ENCODE results near the gene DISC1.
"Not testable (repeated sequence)": the region's sequence is repeated elsewhere in the genome, so short reads cannot be mapped to it uniquely, and the experiment has no call there.

Gene DISC1

DNA sequence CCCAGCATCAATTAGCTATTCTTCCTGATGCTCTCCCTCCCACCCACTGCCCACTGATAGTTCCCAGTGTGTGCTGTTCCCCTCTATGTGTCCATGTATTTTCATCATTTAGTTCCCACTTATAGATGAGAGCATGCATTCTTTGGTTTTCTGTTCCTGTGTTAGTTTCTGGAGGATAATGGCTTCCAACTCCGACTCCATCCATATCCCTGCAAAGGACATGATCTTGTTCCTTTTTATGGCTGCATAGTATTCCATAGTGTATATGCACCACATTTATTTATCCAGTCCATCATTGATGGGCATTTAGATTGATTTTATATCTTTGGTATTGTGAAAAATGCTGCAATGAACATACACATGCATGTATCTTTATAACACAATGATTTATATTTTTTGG, 30.2 kb downstream of the DISC1 start:
- no peak overlapping the region for H3K27ac Mint-ChIP-seq
- intact Hi-C loops (cut with micrococcal nuclease), result no loop called here
- no peak overlapping the region for H3K4me3 Mint-ChIP-seq
- H3K4me1 Mint-ChIP-seq (ENCODE audit: low read depth), result peaks cover 53% of the 10 kb centered on the region
- H3K9me3 Mint-ChIP-seq, result peaks cover 5% of the 10 kb centered on the region
- no peaks in the 10 kb centered on the region for H3K36me3 Mint-ChIP-seq (ENCODE audit: low read depth)
- no peaks in the 10 kb centered on the region for H3K27me3 Mint-ChIP-seq

DNA sequence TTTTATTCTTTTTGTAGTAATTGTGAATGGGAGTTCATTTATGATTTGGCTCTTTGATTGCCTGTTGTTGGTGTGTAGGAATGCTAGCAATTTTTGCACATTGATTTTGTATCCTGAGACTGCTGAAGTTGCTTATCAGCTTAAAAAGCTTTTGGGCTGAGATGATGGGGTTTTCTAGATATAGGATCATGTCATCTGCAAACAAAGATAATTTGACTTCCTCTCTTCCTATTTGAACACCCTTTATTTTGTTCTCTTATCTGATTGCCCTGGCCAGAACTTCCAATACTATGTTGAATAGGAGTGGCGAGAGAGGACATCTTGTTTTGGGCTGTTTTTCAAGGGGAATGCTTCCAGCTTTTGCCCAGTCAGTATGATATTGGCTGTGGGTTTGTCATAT, 31.6 kb downstream of the DISC1 start:
- H3K9me3 Mint-ChIP-seq; H3K27me3 Mint-ChIP-seq; H3K36me3 Mint-ChIP-seq (ENCODE audit: low read depth); H3K27ac Mint-ChIP-seq; H3K4me3 Mint-ChIP-seq; intact Hi-C loops (cut with micrococcal nuclease): not testable (repeated sequence)
- H3K4me1 Mint-ChIP-seq (ENCODE audit: low read depth), result peaks cover 58% of the 10 kb centered on the region

DNA sequence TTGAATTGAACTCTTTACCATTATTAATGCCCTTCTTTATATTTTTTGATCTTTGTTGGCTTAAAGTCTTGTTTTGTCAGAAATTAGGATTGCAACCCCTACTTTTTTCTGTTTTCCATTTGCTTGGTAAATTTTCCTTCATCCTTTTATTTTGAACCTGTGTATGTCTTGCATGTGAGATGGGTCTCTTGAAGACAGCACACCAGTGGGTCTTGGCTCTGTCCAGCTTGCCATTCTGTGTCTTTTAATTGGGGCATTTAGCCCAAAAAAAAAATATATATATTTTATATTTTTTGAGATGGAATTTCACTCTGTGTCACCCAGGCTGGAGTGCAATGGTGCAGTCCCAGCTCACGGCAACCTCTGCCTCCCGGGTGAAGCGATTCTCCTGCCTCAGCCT, 33.6 kb downstream of the DISC1 start:
- Mint-ChIP-seq H3K27ac (no peak overlapping the region), H3K4me1 (ENCODE audit: low read depth) (peaks cover 58% of the 10 kb centered on the region), H3K4me3 (no peak overlapping the region), H3K27me3 (no peaks in the 10 kb centered on the region), H3K36me3 (ENCODE audit: low read depth) (peaks cover 4% of the 10 kb centered on the region), H3K9me3 (peaks cover 5% of the 10 kb centered on the region)
- intact Hi-C loops (cut with micrococcal nuclease), result no loop called here

DNA sequence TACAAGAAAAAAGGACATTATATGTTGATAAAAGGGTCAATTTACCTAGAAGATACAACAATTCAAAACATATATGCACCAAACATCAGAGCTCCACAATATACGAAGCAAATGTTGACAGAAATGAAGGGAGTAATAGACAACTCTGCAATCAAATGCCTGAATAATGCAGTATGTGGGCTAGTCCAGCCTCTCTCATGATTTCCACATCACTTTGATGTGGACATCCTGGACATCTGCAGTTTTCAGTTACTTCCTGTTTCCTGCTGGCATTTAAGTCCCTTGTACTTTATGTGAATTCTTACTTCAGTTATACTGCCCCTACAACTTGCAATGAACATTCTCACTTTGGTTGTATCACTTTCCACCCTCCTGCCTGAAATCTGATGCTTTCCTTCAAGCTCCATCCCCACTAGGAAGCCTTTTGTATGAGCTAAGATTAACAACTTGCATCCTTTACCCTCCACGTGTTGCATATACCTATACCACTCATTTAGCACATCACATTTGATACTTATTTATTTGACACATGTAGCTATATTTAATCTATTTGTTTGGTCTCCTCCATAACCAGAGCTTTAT, 36.7 kb downstream of the DISC1 start:
- intact Hi-C loops (cut with micrococcal nuclease), result no loop called here

DNA sequence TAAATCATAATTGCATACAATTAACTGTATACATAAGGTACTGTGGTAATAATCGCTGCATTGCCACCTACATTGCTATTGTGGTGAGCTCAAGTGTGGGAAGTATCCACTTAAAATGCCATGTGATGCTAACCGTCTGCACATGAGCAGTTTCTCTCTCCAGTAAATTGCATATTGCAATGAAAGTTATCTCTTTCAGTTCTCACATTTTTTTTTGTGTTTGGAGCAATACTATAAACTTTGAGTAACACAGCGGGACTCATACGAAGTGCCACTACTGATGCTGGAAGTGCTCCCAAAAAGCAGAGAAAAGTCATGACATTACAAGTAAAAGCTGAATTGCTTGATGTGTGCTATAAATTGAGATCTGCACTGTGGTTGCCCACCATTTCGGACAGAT, 38.5 kb downstream of the DISC1 start:
- H3K36me3 Mint-ChIP-seq (ENCODE audit: low read depth), result peaks cover 4% of the 10 kb centered on the region
- peaks cover 6% of the 10 kb centered on the region for H3K9me3 Mint-ChIP-seq
- no peak overlapping the region for H3K4me3 Mint-ChIP-seq
- peaks cover 67% of the 10 kb centered on the region for H3K4me1 Mint-ChIP-seq (ENCODE audit: low read depth)
- intact Hi-C loops (cut with micrococcal nuclease), result loop anchor here (5.0 kb wide), 1 partner anchor 38 kb away; the partner anchor contains the start of gene DISC1
- H3K27me3 Mint-ChIP-seq, result no peaks in the 10 kb centered on the region
- no peak overlapping the region for H3K27ac Mint-ChIP-seq

More for the DNA sequence above, 36.7 kb downstream of the DISC1 start:
- peaks cover 71% of the 10 kb centered on the region for H3K4me1 Mint-ChIP-seq (ENCODE audit: low read depth)
- H3K27ac Mint-ChIP-seq, result no peak overlapping the region
- no peak overlapping the region for H3K4me3 Mint-ChIP-seq
- H3K36me3 Mint-ChIP-seq (ENCODE audit: low read depth), result peaks cover 4% of the 10 kb centered on the region
- H3K9me3 Mint-ChIP-seq, result no peaks in the 10 kb centered on the region
- no peaks in the 10 kb centered on the region for H3K27me3 Mint-ChIP-seq

DNA sequence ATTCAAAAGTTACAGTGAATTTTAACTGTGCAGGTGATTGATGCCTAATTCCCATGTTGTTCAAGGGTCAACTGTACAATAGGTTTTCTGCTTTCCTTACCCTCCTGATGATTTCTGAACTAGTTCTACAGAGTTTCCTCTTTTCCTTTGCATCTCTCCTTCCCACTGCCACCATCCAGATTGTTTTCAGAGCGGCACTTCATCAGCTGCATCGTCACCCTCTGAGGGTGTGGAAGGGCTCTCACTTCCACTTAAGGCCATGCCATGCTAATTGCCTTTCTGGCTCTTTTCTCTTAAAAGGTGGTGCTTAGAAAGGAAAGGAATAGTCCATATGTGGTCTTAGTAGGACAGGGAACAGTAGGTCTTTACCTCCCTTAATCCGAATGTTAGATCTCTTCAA, 39.1 kb downstream of the DISC1 start:
- Mint-ChIP-seq H3K4me1 (ENCODE audit: low read depth) (peaks cover 65% of the 10 kb centered on the region), H3K4me3 (no peak overlapping the region), H3K27me3 (no peaks in the 10 kb centered on the region), H3K9me3 (peaks cover 9% of the 10 kb centered on the region), H3K27ac (peak overlapping the region; percentile 42), H3K36me3 (ENCODE audit: low read depth) (peaks cover 4% of the 10 kb centered on the region)
- intact Hi-C loops (cut with micrococcal nuclease), result loop anchor here (5.0 kb wide), 1 partner anchor 38 kb away; the partner anchor contains the start of gene DISC1

DNA sequence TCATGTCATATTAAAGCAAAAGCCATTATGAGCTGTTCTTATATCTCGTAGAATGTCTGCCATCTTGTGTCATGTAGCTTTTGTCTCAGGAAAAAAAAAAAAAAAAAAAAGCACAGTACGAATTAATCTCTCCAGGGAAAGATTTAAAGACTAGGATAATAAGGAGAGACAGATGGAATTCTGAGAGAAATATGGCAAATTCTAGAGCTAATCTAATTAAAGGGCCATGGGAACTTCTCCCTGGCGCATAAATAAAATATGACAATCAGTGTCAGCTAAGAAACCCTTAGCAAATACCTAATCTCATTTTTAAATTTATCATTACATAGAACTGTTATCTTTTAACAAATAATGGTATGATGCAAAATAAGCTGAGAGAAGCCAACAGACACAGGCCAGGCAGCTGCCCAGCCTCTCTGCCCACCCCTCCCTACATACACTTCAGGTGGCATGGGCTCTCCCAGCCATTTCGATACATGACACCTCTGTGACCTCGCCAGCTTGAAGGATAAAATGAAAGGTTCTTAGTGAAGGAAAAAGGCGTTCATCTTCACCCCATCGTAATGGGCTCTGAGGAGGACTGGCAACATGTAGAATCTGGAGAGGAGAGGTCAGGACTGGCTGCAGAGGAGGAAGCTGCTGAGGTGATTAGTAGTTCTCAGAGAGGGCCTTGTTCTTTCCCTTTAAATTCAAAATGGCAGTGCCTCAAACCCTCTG, 39.8 kb downstream of the DISC1 start:
- H3K4me1 Mint-ChIP-seq (ENCODE audit: low read depth), result peaks cover 59% of the 10 kb centered on the region
- H3K4me3 Mint-ChIP-seq, result no peak overlapping the region
- H3K36me3 Mint-ChIP-seq (ENCODE audit: low read depth), result peaks cover 4% of the 10 kb centered on the region
- intact Hi-C loops (cut with micrococcal nuclease), result loop anchor here (5.0 kb wide), 1 partner anchor 39 kb away; the partner anchor contains the start of gene DISC1
- peaks cover 9% of the 10 kb centered on the region for H3K9me3 Mint-ChIP-seq
- peak overlapping the region; percentile 42 for H3K27ac Mint-ChIP-seq
- no peaks in the 10 kb centered on the region for H3K27me3 Mint-ChIP-seq

DNA sequence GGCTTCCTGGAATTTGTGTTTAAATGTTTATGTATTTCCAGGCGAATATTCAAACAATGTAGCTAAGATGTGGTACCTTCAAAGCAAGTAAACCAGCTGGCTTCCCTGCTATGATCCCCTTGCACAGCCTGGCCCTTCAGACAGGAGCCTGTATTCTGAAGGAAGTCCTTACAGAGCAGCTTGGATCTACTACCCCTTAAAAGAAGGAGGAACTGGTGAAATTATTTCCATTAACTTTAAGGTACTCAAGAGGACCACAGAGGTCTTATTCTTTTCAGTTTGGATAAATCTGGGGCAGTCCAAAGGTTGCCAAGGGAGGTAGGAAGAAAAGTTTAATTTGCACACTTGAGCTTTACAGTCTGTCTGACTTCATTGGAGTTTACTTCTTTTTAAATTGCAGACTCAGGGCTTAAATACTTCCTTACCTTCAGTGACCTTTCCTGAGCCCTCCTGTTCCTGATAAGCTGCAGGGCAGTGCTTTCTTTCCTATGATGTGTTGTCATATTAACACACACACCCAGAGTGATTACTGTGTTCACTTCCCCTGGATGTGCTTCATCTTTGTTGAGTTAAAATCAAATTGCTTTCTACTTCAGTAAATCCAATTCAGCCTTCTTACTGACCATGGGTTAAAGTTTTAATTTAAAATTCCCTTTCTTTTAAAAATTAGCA, 40.5 kb downstream of the DISC1 start:
- Mint-ChIP-seq H3K36me3 (ENCODE audit: low read depth) (peaks cover 4% of the 10 kb centered on the region), H3K27ac (no peak overlapping the region), H3K4me1 (ENCODE audit: low read depth) (peaks cover 53% of the 10 kb centered on the region), H3K27me3 (no peaks in the 10 kb centered on the region), H3K4me3 (no peak overlapping the region), H3K9me3 (peaks cover 9% of the 10 kb centered on the region)
- intact Hi-C loops (cut with micrococcal nuclease), result loop anchor here (5.0 kb wide), 1 partner anchor 40 kb away; the partner anchor contains the start of gene DISC1

DNA sequence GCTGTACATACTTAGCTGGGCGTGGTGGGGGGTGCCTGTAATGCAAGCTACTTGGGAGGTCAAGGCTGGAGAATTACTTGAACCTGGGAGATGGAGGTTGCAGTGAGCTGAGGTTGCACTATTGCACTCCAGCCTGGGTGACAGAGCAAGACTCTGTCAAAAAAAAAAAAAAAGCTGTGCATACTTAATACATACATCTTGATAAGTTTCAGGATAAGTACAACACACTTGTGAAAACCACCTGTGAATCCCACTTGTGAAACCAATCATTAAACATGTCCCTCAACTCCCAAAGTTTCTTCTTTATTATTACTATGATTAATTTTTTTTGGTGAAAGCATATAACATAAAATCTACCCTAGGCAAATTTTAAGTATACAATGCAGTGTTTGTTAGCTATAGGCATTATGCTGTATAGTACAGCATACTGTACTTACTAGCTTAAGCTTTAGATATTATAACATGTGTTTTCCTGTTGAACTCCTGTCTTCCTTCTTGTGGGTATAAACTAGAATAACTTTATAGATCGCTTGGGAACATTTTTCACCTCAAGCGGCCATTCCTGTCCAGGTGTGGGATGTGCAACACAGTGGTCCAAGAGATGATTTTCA, 41.4 kb downstream of the DISC1 start:
- intact Hi-C loops (cut with micrococcal nuclease), result loop anchor here (5.0 kb wide), 1 partner anchor 41 kb away; the partner anchor contains the start of gene DISC1

DNA sequence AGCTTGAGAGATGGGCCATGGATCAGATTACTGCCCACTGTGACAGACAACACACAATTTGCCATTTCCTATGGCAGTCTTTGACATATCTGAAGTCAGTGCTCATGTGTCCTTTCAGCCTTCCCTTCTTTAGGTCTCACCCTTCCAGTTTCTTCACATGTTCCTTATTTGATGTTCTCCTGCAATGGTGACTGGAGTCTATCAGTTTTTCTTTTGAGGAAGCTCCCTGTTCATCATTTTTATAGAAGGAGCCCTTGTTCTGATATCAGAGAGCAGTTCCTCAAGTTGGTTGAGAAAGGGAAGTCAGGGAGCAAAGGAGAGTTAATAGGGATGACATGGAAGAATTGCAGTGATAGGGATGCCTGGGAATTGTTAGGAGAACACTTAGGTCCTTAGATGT, 42.2 kb downstream of the DISC1 start:
- Mint-ChIP-seq H3K36me3 (ENCODE audit: low read depth) (no peaks in the 10 kb centered on the region), H3K27me3 (no peaks in the 10 kb centered on the region), H3K4me3 (no peak overlapping the region), H3K4me1 (ENCODE audit: low read depth) (peaks cover 52% of the 10 kb centered on the region), H3K9me3 (peaks cover 9% of the 10 kb centered on the region), H3K27ac (no peak overlapping the region)
- intact Hi-C loops (cut with micrococcal nuclease), result loop anchor here (5.0 kb wide), 1 partner anchor 42 kb away; the partner anchor contains the start of gene DISC1

More for the DNA sequence above, 41.4 kb downstream of the DISC1 start:
- H3K36me3 Mint-ChIP-seq (ENCODE audit: low read depth), result no peaks in the 10 kb centered on the region
- no peak overlapping the region for H3K27ac Mint-ChIP-seq
- no peak overlapping the region for H3K4me3 Mint-ChIP-seq
- H3K9me3 Mint-ChIP-seq, result peaks cover 9% of the 10 kb centered on the region
- no peaks in the 10 kb centered on the region for H3K27me3 Mint-ChIP-seq
- peaks cover 56% of the 10 kb centered on the region for H3K4me1 Mint-ChIP-seq (ENCODE audit: low read depth)

DNA sequence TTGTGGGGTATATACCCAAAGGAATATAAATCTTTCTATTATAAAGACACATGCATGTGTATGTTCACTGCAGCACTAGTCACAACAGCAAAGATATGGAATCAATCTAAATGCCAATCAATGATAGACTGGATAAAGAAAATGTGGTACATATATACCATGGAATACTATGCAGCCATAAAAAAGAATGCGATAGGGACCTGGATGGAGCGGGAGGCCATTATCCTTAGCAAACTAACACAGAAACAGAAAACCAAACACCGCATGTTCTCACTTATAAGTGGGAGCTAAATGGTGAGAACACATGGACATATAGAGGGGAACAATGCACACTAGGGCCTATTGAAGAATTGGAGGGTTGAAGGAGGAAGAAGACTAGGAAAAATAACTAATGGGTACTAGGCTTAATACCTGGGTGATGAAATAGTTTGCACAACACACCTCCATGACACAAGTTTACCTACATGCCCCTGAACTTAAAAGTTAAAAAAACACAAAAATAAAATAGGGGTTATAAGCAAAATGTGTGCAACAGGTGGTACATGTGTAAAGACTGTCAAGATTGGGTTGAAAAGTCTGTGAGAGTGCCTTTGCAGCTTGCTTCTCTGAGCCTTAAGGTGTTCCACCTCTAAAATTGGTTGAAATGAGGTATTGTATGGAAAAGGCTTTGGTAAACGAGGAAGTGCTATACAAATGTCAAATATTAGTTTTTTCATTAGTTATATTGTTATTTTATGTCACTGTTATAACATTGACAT, 43.5 kb downstream of the DISC1 start:
- H3K36me3 Mint-ChIP-seq (ENCODE audit: low read depth); H3K9me3 Mint-ChIP-seq; H3K27me3 Mint-ChIP-seq; H3K27ac Mint-ChIP-seq; H3K4me3 Mint-ChIP-seq: not testable (repeated sequence)
- H3K4me1 Mint-ChIP-seq (ENCODE audit: low read depth), result peaks cover 46% of the 10 kb centered on the region
- intact Hi-C loops (cut with micrococcal nuclease), result loop anchor here (5.0 kb wide), 1 partner anchor 43 kb away; the partner anchor contains the start of gene DISC1

DNA sequence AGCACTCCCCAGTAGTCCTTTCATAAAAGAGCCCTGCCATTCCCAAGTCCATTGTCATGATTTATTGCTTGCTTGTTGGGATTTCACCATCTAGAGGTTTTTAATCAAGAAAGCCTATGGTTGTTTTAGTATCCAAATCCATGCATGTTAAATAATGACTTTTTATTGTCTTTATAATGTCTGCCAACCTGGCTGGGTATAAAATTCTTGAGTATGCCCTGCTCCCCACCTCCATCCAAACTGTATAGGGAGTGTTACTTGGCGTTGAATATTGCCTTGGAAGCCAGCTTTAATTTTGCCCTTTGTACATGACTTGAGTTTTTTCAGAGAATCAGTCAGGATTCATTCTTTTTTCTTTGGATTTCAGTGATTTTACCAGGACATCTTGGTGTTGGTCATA, 44.2 kb downstream of the DISC1 start:
- no peak overlapping the region for H3K4me3 Mint-ChIP-seq
- H3K27ac Mint-ChIP-seq, result no peak overlapping the region
- intact Hi-C loops (cut with micrococcal nuclease), result no loop called here
- H3K4me1 Mint-ChIP-seq (ENCODE audit: low read depth), result peaks cover 43% of the 10 kb centered on the region
- no peaks in the 10 kb centered on the region for H3K27me3 Mint-ChIP-seq
- H3K36me3 Mint-ChIP-seq (ENCODE audit: low read depth), result peaks cover 14% of the 10 kb centered on the region
- peaks cover 9% of the 10 kb centered on the region for H3K9me3 Mint-ChIP-seq

DNA sequence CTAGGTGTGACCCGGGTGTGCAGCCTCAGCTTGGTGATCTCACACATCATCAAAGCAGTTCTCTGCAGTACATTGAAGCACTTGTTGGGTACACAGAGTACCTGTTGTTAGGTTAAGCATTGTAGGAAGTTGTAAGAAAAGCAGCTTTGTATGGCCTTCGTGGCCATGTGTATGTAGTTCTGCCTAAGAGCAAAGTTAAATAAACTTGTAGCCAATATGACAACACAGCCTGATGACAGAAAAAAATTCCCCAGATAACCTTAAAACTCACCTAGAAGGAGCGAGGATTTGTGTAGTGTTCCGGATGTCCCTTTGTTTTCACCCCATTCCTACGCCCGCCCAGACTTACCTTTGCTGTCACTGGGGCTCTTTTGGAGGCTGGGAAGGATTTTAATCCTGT, 48.0 kb downstream of the DISC1 start:
- Mint-ChIP-seq H3K4me3 (no peak overlapping the region), H3K27ac (no peak overlapping the region)

More for the DNA sequence above, 48.0 kb downstream of the DISC1 start:
- intact Hi-C loops (cut with micrococcal nuclease), result no loop called here
- Mint-ChIP-seq H3K4me1 (ENCODE audit: low read depth) (peaks cover 36% of the 10 kb centered on the region), H3K9me3 (peaks cover 7% of the 10 kb centered on the region), H3K27me3 (no peaks in the 10 kb centered on the region), H3K36me3 (ENCODE audit: low read depth) (peaks cover 26% of the 10 kb centered on the region)
